Neural progenitor cell (in vitro differentiated cells): ENCODE results near the gene PGR. TPM values are rescaled to one million over a fixed set of nuclear protein-coding genes. Genes with fewer than 3 reads are reported as not detected.
"Not testable (repeated sequence)": the region's sequence is repeated elsewhere in the genome, so short reads cannot be mapped to it uniquely, and the experiment has no call there.

Experiments
- DNase-seq: peaks from one replicate; pipeline ENCODE4 v3.0.0-alpha.2; 2016; ENCODE audit warnings: low spot score
- H2AFZ ChIP-seq: fragments of 200-600 bp; sonication (generic); replicated peaks from 2 replicates; pipeline ENCODE4 v1.6.1; 2016; ENCODE audit warnings: antibody characterized with exemption
- H3F3A ChIP-seq: fragments of 200-600 bp; sonication (generic); 2 replicates; pipeline ENCODE4 v1.6.1; 2016; ENCODE audit warnings: antibody characterized with exemption, low read depth
- H3K27ac ChIP-seq: fragments of 200-600 bp; sonication (generic); 2 replicates; pipeline ENCODE4 v1.5.1; 2016; ENCODE audit warnings: mild to moderate bottlenecking
- H3K27me3 ChIP-seq: fragments of 200-600 bp; sonication (generic); 2 replicates; pipeline ENCODE4 v1.6.1; 2016; ENCODE audit warnings: mild to moderate bottlenecking, moderate library complexity
- H3K36me3 ChIP-seq: fragments of 200-600 bp; sonication (generic); 2 replicates; pipeline ENCODE4 v1.5.1; 2016
- H3K4me1 ChIP-seq: fragments of 200-600 bp; sonication (generic); 2 replicates; pipeline ENCODE4 v1.6.1; 2016; ENCODE audit warnings: mixed run types
- H3K4me2 ChIP-seq: fragments of 200-600 bp; sonication (generic); 2 replicates; pipeline ENCODE4 v1.6.1; 2016
- H3K4me3 ChIP-seq: fragments of 200-600 bp; sonication (generic); 2 replicates; pipeline ENCODE4 v1.5.1; 2016
- H3K79me2 ChIP-seq: fragments of 200-600 bp; sonication (generic); 2 replicates; pipeline ENCODE4 v1.6.1; 2016; ENCODE audit warnings: low read depth
- H3K9ac ChIP-seq: fragments of 200-600 bp; sonication (generic); 2 replicates; pipeline ENCODE4 v1.6.1; 2016
- H3K9me3 ChIP-seq: fragments of 200-600 bp; sonication (generic); 2 replicates; pipeline ENCODE4 v1.5.1; 2016; ENCODE audit warnings: low read depth
- H4K20me1 ChIP-seq: fragments of 200-600 bp; sonication (generic); 2 replicates; pipeline ENCODE4 v1.6.1; 2016; ENCODE audit warnings: low read depth
- H3K27ac Mint-ChIP-seq: 3 replicates; pipeline ENCODE4 v1.8.0; 2021; ENCODE audit warnings: mixed read lengths
- H3K27me3 Mint-ChIP-seq: 2 replicates; pipeline ENCODE4 v1.8.0; 2022; ENCODE audit warnings: low read depth, mild to moderate bottlenecking, inconsistent platforms, moderate library complexity, mixed read lengths; ENCODE audit not compliant: insufficient read depth
- H3K36me3 Mint-ChIP-seq: 3 replicates; pipeline ENCODE4 v1.8.0; 2021; ENCODE audit warnings: mixed read lengths
- H3K4me1 Mint-ChIP-seq: 3 replicates; pipeline ENCODE4 v1.8.0; 2021; ENCODE audit warnings: mixed read lengths
- H3K4me3 Mint-ChIP-seq: 3 replicates; pipeline ENCODE4 v1.8.0; 2021; ENCODE audit warnings: mild to moderate bottlenecking, moderate library complexity, mixed read lengths
- H3K9me3 Mint-ChIP-seq: 3 replicates; pipeline ENCODE4 v1.8.0; 2020; ENCODE audit warnings: mixed read lengths
- CTCF ChIP-seq: fragments of 200-600 bp; sonication (generic); IDR thresholded peaks from 2 replicates; pipeline ENCODE4 v1.5.1; 2017; ENCODE audit warnings: antibody characterized with exemption, mild to moderate bottlenecking
- EZH2 ChIP-seq: fragments of 200-600 bp; sonication (generic); IDR thresholded peaks from 2 replicates; pipeline ENCODE4 v1.6.1; 2017; ENCODE audit warnings: antibody characterized with exemption, mild to moderate bottlenecking, moderate library complexity
- EZH2phosphoT487 ChIP-seq: fragments of 200-600 bp; sonication (generic); IDR thresholded peaks from 2 replicates; pipeline ENCODE4 v1.6.1; 2017; ENCODE audit warnings: antibody characterized with exemption
- total RNA-seq: library from RNA; depleted of rRNA; stranded (reverse); fragments of >200 nt; gene quantifications from 2 replicates; pipeline ENCODE4 v1.2.3, GENCODE V29; 2015; ENCODE audit warnings: low replicate concordance

Gene PGR
- total RNA-seq, 1 donor from 2014 or later: 0.07 TPM

- no peaks in the 10 kb centered on the region for H3K36me3 Mint-ChIP-seq
- no peak overlapping the region for H3K27ac ChIP-seq
- H3K9ac ChIP-seq: no peak overlapping the region
- H3F3A ChIP-seq: no peaks in the 10 kb centered on the region
- no peaks in the 10 kb centered on the region for H3K9me3 ChIP-seq
- TF ChIP-seq CTCF: no peak
- no peak for TF ChIP-seq EZH2phosphoT487
- no peak for TF ChIP-seq EZH2
- no peak overlapping the region for H3K4me2 ChIP-seq
- no peaks in the 10 kb centered on the region for H3K4me1 Mint-ChIP-seq
- DNase-seq: no peak
- no peaks in the 10 kb centered on the region for H3K27me3 Mint-ChIP-seq
- no peaks in the 10 kb centered on the region for H3K36me3 ChIP-seq
- H2AFZ ChIP-seq: no peak overlapping the region
- H3K27ac Mint-ChIP-seq: no peak overlapping the region
- H3K27me3 ChIP-seq: no peaks in the 10 kb centered on the region
- no peaks in the 10 kb centered on the region for H4K20me1 ChIP-seq
- no peaks in the 10 kb centered on the region for H3K9me3 Mint-ChIP-seq
- no peak overlapping the region for H3K4me3 Mint-ChIP-seq
- H3K4me3 ChIP-seq: no peak overlapping the region
- H3K4me1 ChIP-seq: no peaks in the 10 kb centered on the region
- no peaks in the 10 kb centered on the region for H3K79me2 ChIP-seq
Observed at GRCh38 chr11:101022256-101022655, 107.4 kb downstream of the PGR start.

- no peaks in the 10 kb centered on the region for H3K4me1 Mint-ChIP-seq
- H3K4me2 ChIP-seq: no peak overlapping the region
- no peaks in the 10 kb centered on the region for H3K79me2 ChIP-seq
- H3K9me3 Mint-ChIP-seq: no peaks in the 10 kb centered on the region
- H3K36me3 Mint-ChIP-seq: no peaks in the 10 kb centered on the region
- no peaks in the 10 kb centered on the region for H3K9me3 ChIP-seq
- no peak for DNase-seq
- no peaks in the 10 kb centered on the region for H3K27me3 Mint-ChIP-seq
- no peak overlapping the region for H3K9ac ChIP-seq
- H3K4me3 ChIP-seq: no peak overlapping the region
- H3F3A ChIP-seq: no peaks in the 10 kb centered on the region
- H4K20me1 ChIP-seq: no peaks in the 10 kb centered on the region
- no peak overlapping the region for H2AFZ ChIP-seq
- H3K4me1 ChIP-seq: no peaks in the 10 kb centered on the region
- TF ChIP-seq EZH2 (no peak), EZH2phosphoT487 (no peak), CTCF (no peak)
- no peak overlapping the region for H3K27ac Mint-ChIP-seq
- H3K27ac ChIP-seq: no peak overlapping the region
- H3K4me3 Mint-ChIP-seq: no peak overlapping the region
- H3K27me3 ChIP-seq: no peaks in the 10 kb centered on the region
- no peaks in the 10 kb centered on the region for H3K36me3 ChIP-seq
Observed at GRCh38 chr11:101019870-101020269, 109.7 kb downstream of the PGR start.

- H3K27ac ChIP-seq: no peak overlapping the region
- H4K20me1 ChIP-seq: no peaks in the 10 kb centered on the region
- H3F3A ChIP-seq: no peaks in the 10 kb centered on the region
- H3K36me3 Mint-ChIP-seq: no peaks in the 10 kb centered on the region
- TF ChIP-seq CTCF (no peak), EZH2phosphoT487 (no peak)
- no peak overlapping the region for H3K27ac Mint-ChIP-seq
- H3K4me3 Mint-ChIP-seq: no peak overlapping the region
- peaks cover 4% of the 10 kb centered on the region for H3K4me1 Mint-ChIP-seq
- H3K27me3 Mint-ChIP-seq: no peaks in the 10 kb centered on the region
- no peak for DNase-seq
- H3K9me3 Mint-ChIP-seq: no peaks in the 10 kb centered on the region
- H3K9me3 ChIP-seq: no peaks in the 10 kb centered on the region
- H3K36me3 ChIP-seq: no peaks in the 10 kb centered on the region
- H3K4me1 ChIP-seq: no peaks in the 10 kb centered on the region
- H3K27me3 ChIP-seq: no peaks in the 10 kb centered on the region
- no peak overlapping the region for H3K4me2 ChIP-seq
- H3K79me2 ChIP-seq: no peaks in the 10 kb centered on the region
- no peak overlapping the region for H3K4me3 ChIP-seq
- H2AFZ ChIP-seq: no peak overlapping the region
- H3K9ac ChIP-seq: no peak overlapping the region
Observed at GRCh38 chr11:101014600-101015285, 114.9 kb downstream of the PGR start.

- H3K4me3 ChIP-seq, H3K9me3 ChIP-seq: not testable (repeated sequence)
Observed at GRCh38 chr11:101013702-101014101, 115.9 kb downstream of the PGR start.

More at GRCh38 chr11:101013702-101014101, 115.9 kb downstream of the PGR start:
- not testable (repeated sequence) for H3K36me3 Mint-ChIP-seq, H3K36me3 ChIP-seq, H3K4me1 ChIP-seq, H3K4me3 Mint-ChIP-seq, H3K9me3 Mint-ChIP-seq, H2AFZ ChIP-seq, H3K9ac ChIP-seq, H3K27ac Mint-ChIP-seq, H3K27me3 ChIP-seq, DNase-seq, H3K27ac ChIP-seq, H3K79me2 ChIP-seq, H3K4me1 Mint-ChIP-seq, H4K20me1 ChIP-seq, H3K4me2 ChIP-seq, H3F3A ChIP-seq, H3K27me3 Mint-ChIP-seq
